T-helper 1 cell treated with Interleukin-12 subunit alpha and Interleukin-12 subunit beta and Interleukin-4 antibody, amounts not matched to agents 30 μg/mL and 1 μg/mL, for 36 hours (primary cell): Measurements from ENCODE around the gene CEP89.
"Not testable (repeated sequence)": the region's sequence is repeated elsewhere in the genome, so short reads cannot be mapped to it uniquely, and the experiment has no call there.

Experiments used
- H3K27ac Mint-ChIP-seq: one replicate; pipeline ENCODE4 v1.8.0; 2021; ENCODE audit warnings: mild to moderate bottlenecking, mixed read lengths
- H3K27me3 Mint-ChIP-seq: one replicate; pipeline ENCODE4 v1.8.0; 2021; ENCODE audit warnings: low read depth, mixed read lengths
- H3K36me3 Mint-ChIP-seq: one replicate; pipeline ENCODE4 v1.8.0; 2021; ENCODE audit warnings: low read depth, mixed read lengths
- H3K4me1 Mint-ChIP-seq: one replicate; pipeline ENCODE4 v1.8.0; 2021; ENCODE audit warnings: low read depth, mixed read lengths
- H3K4me3 Mint-ChIP-seq: one replicate; pipeline ENCODE4 v1.8.0; 2021; ENCODE audit warnings: mild to moderate bottlenecking, moderate library complexity, mixed read lengths
- H3K9me3 Mint-ChIP-seq: one replicate; pipeline ENCODE4 v1.8.0; 2021; ENCODE audit warnings: mixed read lengths

The CEP89 gene

GRCh38 chr19:32876236-32876918 lies 95.4 kb downstream of the CEP89 start:
- Mint-ChIP-seq H3K27ac (no peak overlapping the region), H3K4me3 (no peak overlapping the region), H3K27me3 (no peaks in the 10 kb centered on the region), H3K36me3 (no peaks in the 10 kb centered on the region), H3K4me1 (no peaks in the 10 kb centered on the region), H3K9me3 (no peaks in the 10 kb centered on the region)

GRCh38 chr19:32875428-32875827 lies 96.3 kb downstream of the CEP89 start:
- Mint-ChIP-seq H3K4me1 (no peaks in the 10 kb centered on the region), H3K27ac (no peak overlapping the region), H3K36me3 (no peaks in the 10 kb centered on the region)

GRCh38 chr19:32874605-32875004 lies 97.2 kb downstream of the CEP89 start:
- Mint-ChIP-seq H3K27me3 (no peaks in the 10 kb centered on the region), H3K27ac (no peak overlapping the region), H3K4me1 (no peaks in the 10 kb centered on the region), H3K4me3 (no peak overlapping the region), H3K9me3 (no peaks in the 10 kb centered on the region), H3K36me3 (no peaks in the 10 kb centered on the region)

More at GRCh38 chr19:32875428-32875827, 96.3 kb downstream of the CEP89 start:
- no peak overlapping the region for H3K4me3 Mint-ChIP-seq
- no peaks in the 10 kb centered on the region for H3K9me3 Mint-ChIP-seq
- H3K27me3 Mint-ChIP-seq, result no peaks in the 10 kb centered on the region

- H3K4me3 Mint-ChIP-seq, result no peak overlapping the region
- H3K27ac Mint-ChIP-seq, result no peak overlapping the region
Measured at GRCh38 chr19:32873247-32873959, 98.4 kb downstream of the CEP89 start.

GRCh38 chr19:32872391-32872790 lies 99.4 kb downstream of the CEP89 start:
- Mint-ChIP-seq H3K4me1 (no peaks in the 10 kb centered on the region), H3K27me3 (no peaks in the 10 kb centered on the region), H3K9me3 (no peaks in the 10 kb centered on the region), H3K36me3 (no peaks in the 10 kb centered on the region), H3K27ac (no peak overlapping the region), H3K4me3 (no peak overlapping the region)

More at GRCh38 chr19:32873247-32873959, 98.4 kb downstream of the CEP89 start:
- Mint-ChIP-seq H3K36me3 (no peaks in the 10 kb centered on the region), H3K9me3 (no peaks in the 10 kb centered on the region), H3K4me1 (no peaks in the 10 kb centered on the region), H3K27me3 (no peaks in the 10 kb centered on the region)

GRCh38 chr19:32870981-32871451 lies 100.7 kb downstream of the CEP89 start:
- H3K27ac Mint-ChIP-seq, result no peak overlapping the region
- no peaks in the 10 kb centered on the region for H3K4me1 Mint-ChIP-seq
- H3K27me3 Mint-ChIP-seq, result no peaks in the 10 kb centered on the region
- no peaks in the 10 kb centered on the region for H3K9me3 Mint-ChIP-seq
- no peak overlapping the region for H3K4me3 Mint-ChIP-seq
- no peaks in the 10 kb centered on the region for H3K36me3 Mint-ChIP-seq

- Mint-ChIP-seq H3K27ac (no peak overlapping the region), H3K9me3 (no peaks in the 10 kb centered on the region), H3K36me3 (no peaks in the 10 kb centered on the region), H3K4me3 (no peak overlapping the region), H3K27me3 (no peaks in the 10 kb centered on the region), H3K4me1 (no peaks in the 10 kb centered on the region)
Measured at GRCh38 chr19:32869966-32870573, 101.7 kb downstream of the CEP89 start.

GRCh38 chr19:32869369-32869965 lies 102.3 kb downstream of the CEP89 start, which contains the start of gene SLC7A9:
Gene SLC7A9 (minus strand): TSS chr19:32869767. CDS start chr19:32868534, 1,233 bp downstream.
- Mint-ChIP-seq H3K4me3 (no peak within 1 kb of the TSS), H3K27me3 (no peaks in the 10 kb centered on the region)

GRCh38 chr19:32868206-32868950 lies 103.4 kb downstream of the CEP89 start:
- Mint-ChIP-seq H3K4me3 (no peak overlapping the region), H3K27ac (no peak overlapping the region), H3K27me3 (no peaks in the 10 kb centered on the region), H3K36me3 (no peaks in the 10 kb centered on the region), H3K4me1 (no peaks in the 10 kb centered on the region), H3K9me3 (no peaks in the 10 kb centered on the region)

More at GRCh38 chr19:32869369-32869965, 102.3 kb downstream of the CEP89 start, which contains the start of gene SLC7A9:
- H3K27ac Mint-ChIP-seq, result no peak within 1 kb of the TSS
- H3K36me3 Mint-ChIP-seq, result no peaks in the 10 kb centered on the region
- H3K4me1 Mint-ChIP-seq, result no peaks in the 10 kb centered on the region
- H3K9me3 Mint-ChIP-seq, result no peaks in the 10 kb centered on the region

GRCh38 chr19:32867436-32867835 lies 104.3 kb downstream of the CEP89 start:
- H3K36me3 Mint-ChIP-seq, H3K27ac Mint-ChIP-seq, H3K4me1 Mint-ChIP-seq, H3K4me3 Mint-ChIP-seq, H3K9me3 Mint-ChIP-seq, H3K27me3 Mint-ChIP-seq: not testable (repeated sequence)

GRCh38 chr19:32866564-32867265 lies 105.0 kb downstream of the CEP89 start:
- no peak overlapping the region for H3K27ac Mint-ChIP-seq
- no peaks in the 10 kb centered on the region for H3K4me1 Mint-ChIP-seq
- no peaks in the 10 kb centered on the region for H3K36me3 Mint-ChIP-seq
- H3K27me3 Mint-ChIP-seq, result no peaks in the 10 kb centered on the region
- H3K9me3 Mint-ChIP-seq, result no peaks in the 10 kb centered on the region
- H3K4me3 Mint-ChIP-seq, result no peak overlapping the region

GRCh38 chr19:32866061-32866460 lies 105.7 kb downstream of the CEP89 start:
- Mint-ChIP-seq H3K4me1 (no peaks in the 10 kb centered on the region), H3K27me3 (no peaks in the 10 kb centered on the region)

GRCh38 chr19:32865326-32865725 lies 106.4 kb downstream of the CEP89 start:
- no peaks in the 10 kb centered on the region for H3K27me3 Mint-ChIP-seq
- no peaks in the 10 kb centered on the region for H3K36me3 Mint-ChIP-seq
- H3K4me1 Mint-ChIP-seq, result no peaks in the 10 kb centered on the region
- no peak overlapping the region for H3K4me3 Mint-ChIP-seq
- no peak overlapping the region for H3K27ac Mint-ChIP-seq
- no peaks in the 10 kb centered on the region for H3K9me3 Mint-ChIP-seq

More at GRCh38 chr19:32866061-32866460, 105.7 kb downstream of the CEP89 start:
- H3K9me3 Mint-ChIP-seq, result no peaks in the 10 kb centered on the region
- no peak overlapping the region for H3K4me3 Mint-ChIP-seq
- no peaks in the 10 kb centered on the region for H3K36me3 Mint-ChIP-seq
- H3K27ac Mint-ChIP-seq, result no peak overlapping the region
